AG04450 (cell line): ENCODE data around the gene DAAM2. TPM values are rescaled to one million over a fixed set of nuclear protein-coding genes. Genes with fewer than 3 reads are reported as not detected.

ENCODE experiments used
- CTCF ChIA-PET: fragments of 300-600, 350-600 bp; formaldehyde crosslinking; extraction: SDS; loops from one replicate; lab custom pipeline; 2022; ENCODE audit warnings: antibody characterized with exemption, inconsistent platforms; lab: Charles Lee
- POLR2A ChIA-PET: fragments of 350-600 bp; formaldehyde crosslinking; extraction: SDS; loops from one replicate; lab custom pipeline; 2021; ENCODE audit warnings: antibody characterized with exemption, inconsistent platforms; lab: Yijun Ruan, JAX
- DNase-seq: peaks from one replicate; pipeline ENCODE4 v3.0.0-alpha.2; 2011; ENCODE audit warnings: low read depth, low spot score
- H3K27ac ChIP-seq: one replicate; pipeline ENCODE4 v1.5.1; 2012; ENCODE audit warnings: low read depth, low read length, control low read depth
- H3K27me3 ChIP-seq: one replicate; pipeline ENCODE4 v1.6.0; 2012; ENCODE audit warnings: low read length; ENCODE audit not compliant: control insufficient read depth, insufficient read depth
- H3K4me3 ChIP-seq: 2 replicates; pipeline ENCODE4 v1.5.1; 2011; ENCODE audit warnings: mild to moderate bottlenecking, low read depth, low read length, control low read depth
- H3K9me3 ChIP-seq: 2 replicates; pipeline ENCODE4 v1.5.1; 2012; ENCODE audit warnings: low read length; ENCODE audit not compliant: control insufficient read depth, insufficient read depth
- polyA plus RNA-seq: library from polyadenylated mRNA; depleted of rRNA; stranded (reverse); fragments of >200 nt; gene quantifications from 2 replicates; pipeline ENCODE4 v1.2.3, GENCODE V29; 2011
- TF ChIP-seq, protein P1 (sequence below): IDR thresholded peaks from 2 replicates; pipeline ENCODE4 v1.5.1; 2011; ENCODE audit warnings: low read depth, low read length, control low read depth, inconsistent platforms

DAAM2 gene
- polyA plus RNA-seq, 1 experiment: 2.9 TPM

DNA sequence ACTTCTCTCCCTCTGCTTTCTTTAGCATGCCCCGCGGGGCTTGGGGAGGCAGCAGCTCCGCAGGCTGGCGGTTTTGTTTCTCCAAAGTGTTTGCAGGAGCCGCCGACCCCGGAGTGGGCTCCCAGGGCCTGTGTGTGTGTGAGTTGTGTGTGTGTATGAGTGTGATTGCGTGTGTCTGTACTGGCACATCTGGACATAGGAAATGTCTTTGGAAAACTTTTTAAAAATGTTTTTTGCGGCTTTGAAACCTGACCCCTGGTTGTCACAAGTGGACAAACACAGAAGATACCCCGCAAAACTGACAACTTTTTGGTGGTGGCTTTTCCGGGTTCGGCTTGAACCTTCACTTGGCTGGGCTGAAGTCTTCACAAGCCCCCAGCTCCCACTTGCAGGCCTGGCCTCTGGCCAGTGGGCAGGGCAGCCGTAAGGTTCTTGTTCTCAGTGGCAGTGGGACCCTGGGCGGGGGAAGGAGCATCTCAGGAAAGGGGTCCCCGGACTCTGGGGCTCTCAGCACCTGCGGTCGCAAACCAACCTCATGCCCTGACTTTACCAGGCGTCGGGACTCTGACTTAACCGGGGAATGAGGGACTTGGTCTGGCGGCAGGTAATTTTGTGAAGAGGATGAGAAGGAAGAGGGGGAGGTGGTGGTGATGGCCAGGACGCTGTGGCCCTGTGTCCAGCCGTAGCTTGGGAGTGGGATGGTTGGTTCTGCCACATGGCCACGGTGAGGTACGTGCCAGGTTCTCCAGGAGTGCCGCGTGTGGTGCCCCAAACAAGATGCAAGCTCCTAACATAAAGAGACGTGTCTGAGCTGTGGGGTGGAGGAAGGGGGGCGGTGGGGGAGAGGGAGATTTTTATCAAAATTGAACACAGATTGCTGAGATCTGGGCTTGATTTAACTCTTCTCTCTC is 619 bp downstream of the DAAM2 start:
- DNase-seq: no peak
- ChIA-PET POLR2A (no interaction called here), CTCF (interaction anchor here (0.6 to 1.3 kb wide), 6 partner anchors 9 to 442 kb away, joined by 3 to 9 read pairs (median 5); no protein-coding TSS in a partner anchor)
- H3K27me3 ChIP-seq: peaks cover 26% of the 10 kb centered on the region
- TF ChIP-seq, protein P1, sequence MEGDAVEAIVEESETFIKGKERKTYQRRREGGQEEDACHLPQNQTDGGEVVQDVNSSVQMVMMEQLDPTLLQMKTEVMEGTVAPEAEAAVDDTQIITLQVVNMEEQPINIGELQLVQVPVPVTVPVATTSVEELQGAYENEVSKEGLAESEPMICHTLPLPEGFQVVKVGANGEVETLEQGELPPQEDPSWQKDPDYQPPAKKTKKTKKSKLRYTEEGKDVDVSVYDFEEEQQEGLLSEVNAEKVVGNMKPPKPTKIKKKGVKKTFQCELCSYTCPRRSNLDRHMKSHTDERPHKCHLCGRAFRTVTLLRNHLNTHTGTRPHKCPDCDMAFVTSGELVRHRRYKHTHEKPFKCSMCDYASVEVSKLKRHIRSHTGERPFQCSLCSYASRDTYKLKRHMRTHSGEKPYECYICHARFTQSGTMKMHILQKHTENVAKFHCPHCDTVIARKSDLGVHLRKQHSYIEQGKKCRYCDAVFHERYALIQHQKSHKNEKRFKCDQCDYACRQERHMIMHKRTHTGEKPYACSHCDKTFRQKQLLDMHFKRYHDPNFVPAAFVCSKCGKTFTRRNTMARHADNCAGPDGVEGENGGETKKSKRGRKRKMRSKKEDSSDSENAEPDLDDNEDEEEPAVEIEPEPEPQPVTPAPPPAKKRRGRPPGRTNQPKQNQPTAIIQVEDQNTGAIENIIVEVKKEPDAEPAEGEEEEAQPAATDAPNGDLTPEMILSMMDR: 0 out of 2 replicates have a peak, but pooled peaks have one; percentile 2
- no peak overlapping the region for H3K27ac ChIP-seq
- H3K9me3 ChIP-seq: no peaks in the 10 kb centered on the region; the same call in 1 of the 2 replicates
- peak overlapping the region; percentile 57 for H3K4me3 ChIP-seq

DNA sequence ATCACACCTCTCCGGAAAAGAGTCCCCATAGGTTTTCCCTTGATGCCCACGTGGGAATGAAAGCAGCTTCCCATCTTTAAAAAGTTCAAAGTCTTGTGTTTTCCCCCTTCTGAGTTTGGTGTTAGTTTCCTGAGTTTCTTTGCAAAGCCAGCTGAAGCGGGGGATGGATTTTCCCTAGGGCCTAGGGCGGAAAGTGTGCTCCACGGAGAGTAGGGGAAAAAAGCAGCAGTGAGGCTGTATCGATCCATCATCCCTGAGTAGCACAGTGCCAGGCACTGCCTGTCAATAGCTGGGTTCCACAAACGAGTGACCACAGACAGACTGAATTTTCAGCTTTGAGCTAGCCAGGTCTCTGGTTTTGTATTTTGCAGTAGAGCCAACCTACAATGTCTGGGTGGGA is 1.3 kb downstream of the DAAM2 start:
- CTCF ChIA-PET: interaction anchor here (1.3 kb wide), 1 partner anchor 72 kb away, joined by 3 read pairs; no protein-coding TSS in a partner anchor
- TF ChIP-seq, protein P1: no peak
- POLR2A ChIA-PET: no interaction called here
- Histone ChIP-seq H3K27ac (no peak overlapping the region), H3K9me3 (no peaks in the 10 kb centered on the region; the same call in 1 of the 2 replicates), H3K27me3 (peaks cover 26% of the 10 kb centered on the region), H3K4me3 (peak overlapping the region; percentile 4; the same call in 1 of the 2 replicates)
- DNase-seq: no peak

DNA sequence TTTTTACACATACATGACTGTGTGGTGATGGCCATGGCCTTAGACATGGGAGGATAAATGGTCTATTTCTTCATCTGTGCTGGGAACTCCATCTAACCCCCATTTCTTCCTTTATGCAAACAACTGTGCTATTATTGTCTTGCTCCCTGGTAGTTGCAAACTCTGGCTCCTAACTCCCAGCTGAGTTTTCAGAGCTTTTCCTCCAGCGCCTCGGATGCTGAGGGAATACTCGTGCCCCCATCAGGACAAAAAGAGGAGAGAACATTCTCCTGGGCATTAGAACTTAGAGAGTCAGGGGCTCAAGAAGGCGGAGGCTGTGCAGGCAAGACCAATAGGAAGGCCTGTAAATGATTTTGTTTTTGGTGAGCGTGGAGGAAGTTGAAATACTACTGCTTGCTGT is 2.1 kb downstream of the DAAM2 start:
- Histone ChIP-seq H3K4me3 (no peak overlapping the region), H3K27ac (no peak overlapping the region), H3K27me3 (peaks cover 26% of the 10 kb centered on the region), H3K9me3 (no peaks in the 10 kb centered on the region; the same call in 1 of the 2 replicates)
- TF ChIP-seq, protein P1: no peak
- POLR2A ChIA-PET: no interaction called here
- no peak for DNase-seq
- CTCF ChIA-PET: no interaction called here

DNA sequence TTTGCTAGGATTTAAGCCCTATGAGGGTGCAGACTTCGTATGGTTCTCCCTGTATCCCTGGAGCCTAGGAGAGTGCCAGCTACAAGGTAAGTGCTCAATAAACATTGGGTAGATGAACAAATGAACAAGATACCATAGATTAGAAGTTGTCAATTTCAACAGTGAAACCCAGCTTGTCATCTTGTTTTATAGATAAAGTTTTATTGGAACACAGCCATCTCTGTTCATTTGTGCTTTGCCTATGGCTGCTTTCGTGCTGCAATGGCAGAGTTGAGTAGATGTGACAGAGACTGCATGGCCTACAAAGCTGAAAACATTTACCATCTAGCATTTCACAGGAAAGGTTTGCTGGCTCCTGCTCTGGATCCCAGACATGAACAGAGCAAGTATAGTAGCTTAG is 5.6 kb downstream of the DAAM2 start:
- POLR2A ChIA-PET: no interaction called here
- Histone ChIP-seq H3K27me3 (peaks cover 30% of the 10 kb centered on the region), H3K9me3 (no peaks in the 10 kb centered on the region), H3K4me3 (no peak overlapping the region), H3K27ac (no peak overlapping the region)
- TF ChIP-seq, protein P1: no peak
- DNase-seq: no peak
- CTCF ChIA-PET: interaction anchor here (1.9 kb wide), 1 partner anchor 68 kb away, joined by 7 read pairs; no protein-coding TSS in a partner anchor
